Neural cell (in vitro differentiated cells): ENCODE results near the gene CAV3. TPM values are rescaled to one million over a fixed set of nuclear protein-coding genes. Genes with fewer than 3 reads are reported as not detected.

Experiments used
- H2AFZ ChIP-seq: fragments of 200-600, 300-800 bp; sonication (generic), shearing (Covaris generic); 2 replicates; pipeline ENCODE4 v1.6.0; 2014; ENCODE audit warnings: low read depth, mild to moderate bottlenecking, antibody characterized with exemption, low read length, moderate library complexity
- H3F3A ChIP-seq: fragments of 200-600 bp; shearing (Covaris generic); 2 replicates; pipeline ENCODE4 v1.6.1; 2016; ENCODE audit warnings: mild to moderate bottlenecking, moderate library complexity, mixed read lengths, antibody characterized with exemption, low read length; ENCODE audit not compliant: insufficient read depth, poor library complexity, severe bottlenecking
- H3K27ac ChIP-seq: fragments of 200-600, 300-800 bp; sonication (generic), shearing (Covaris generic); 2 replicates; pipeline ENCODE4 v1.5.1; 2014; ENCODE audit warnings: mild to moderate bottlenecking, low read length, moderate library complexity
- H3K27me3 ChIP-seq: fragments of 300-800, 200-600 bp; sonication (generic), shearing (Covaris generic); 2 replicates; pipeline ENCODE4 v1.6.0; 2014; ENCODE audit warnings: mild to moderate bottlenecking, low read depth, low read length, moderate library complexity; ENCODE audit not compliant: insufficient read depth
- H3K36me3 ChIP-seq: fragments of 300-800, 200-600 bp; sonication (generic), shearing (Covaris generic); 2 replicates; pipeline ENCODE4 v1.5.1; 2014; ENCODE audit warnings: mild to moderate bottlenecking, antibody characterized with exemption, low read length, moderate library complexity; ENCODE audit not compliant: insufficient read depth
- H3K4me2 ChIP-seq: fragments of 300-800, 200-600 bp; sonication (generic), shearing (Covaris generic); 2 replicates; pipeline ENCODE4 v1.6.0; 2014; ENCODE audit warnings: mild to moderate bottlenecking, low read length
- H3K4me3 ChIP-seq: fragments of 300-800, 200-600 bp; sonication (generic), shearing (Covaris generic); 2 replicates; pipeline ENCODE4 v1.5.1; 2014; ENCODE audit warnings: mild to moderate bottlenecking, low read length, moderate library complexity
- H3K79me2 ChIP-seq: fragments of 200-600 bp; shearing (Covaris generic); replicated peaks from 2 replicates; pipeline ENCODE4 v1.6.0; 2014; ENCODE audit warnings: mild to moderate bottlenecking, low read length, moderate library complexity; ENCODE audit not compliant: insufficient read depth
- H3K9ac ChIP-seq: fragments of 300-800, 200-600 bp; sonication (generic), shearing (Covaris generic); 2 replicates; pipeline ENCODE4 v1.6.1; 2016; ENCODE audit warnings: mild to moderate bottlenecking, low read length, mixed read lengths
- H3K9me2 ChIP-seq: fragments of 200-600 bp; shearing (Covaris generic); 2 replicates; pipeline ENCODE4 v1.6.1; 2016; ENCODE audit warnings: mild to moderate bottlenecking, low read length, mixed read lengths; ENCODE audit not compliant: insufficient read depth
- H3K9me3 ChIP-seq: fragments of 200-600, 300-800 bp; sonication (generic), shearing (Covaris generic); 2 replicates; pipeline ENCODE4 v1.6.1; 2016; ENCODE audit warnings: mild to moderate bottlenecking, mixed run types, low read length, moderate library complexity, mixed read lengths
- H4K20me1 ChIP-seq: fragments of 200-600 bp; shearing (Covaris generic); 2 replicates; pipeline ENCODE4 v1.6.1; 2016; ENCODE audit warnings: mild to moderate bottlenecking, mixed run types; ENCODE audit not compliant: insufficient read depth
- EP300 ChIP-seq: fragments of 450-650 bp; conservative IDR thresholded peaks from 2 replicates; pipeline ENCODE4 v1.6.1; 2014; ENCODE audit warnings: antibody characterized with exemption, mild to moderate bottlenecking, moderate library complexity; ENCODE audit not compliant: poor library complexity, severe bottlenecking
- EZH2 ChIP-seq: fragments of 200-600, 300-800 bp; shearing (Covaris generic), sonication (generic); IDR thresholded peaks from 2 replicates; pipeline ENCODE4 v1.6.1; 2014; ENCODE audit warnings: antibody characterized with exemption, low read length, borderline replicate concordance, mild to moderate bottlenecking; ENCODE audit not compliant: insufficient read depth, poor library complexity, severe bottlenecking
- MXI1 ChIP-seq: fragments of 450-650 bp; conservative IDR thresholded peaks from 2 replicates; pipeline ENCODE4 v1.6.1; 2014; ENCODE audit warnings: antibody characterized with exemption, mild to moderate bottlenecking; ENCODE audit not compliant: poor library complexity, severe bottlenecking
- POLR2AphosphoS5 ChIP-seq: IDR thresholded peaks from 2 replicates; pipeline ENCODE4 v1.6.1; 2012
- RAD21 ChIP-seq: fragments of 450-650 bp; conservative IDR thresholded peaks from 2 replicates; pipeline ENCODE4 v1.6.1; 2014; ENCODE audit warnings: antibody characterized with exemption, mild to moderate bottlenecking, moderate library complexity
- SMC3 ChIP-seq: fragments of 450-650 bp; conservative IDR thresholded peaks from 2 replicates; pipeline ENCODE4 v1.6.1; 2014; ENCODE audit warnings: antibody characterized with exemption, mild to moderate bottlenecking, moderate library complexity; ENCODE audit not compliant: poor library complexity
- TAF1 ChIP-seq: IDR thresholded peaks from 2 replicates; pipeline ENCODE4 v1.6.1; 2012; ENCODE audit warnings: low read depth
- polyA plus RNA-seq: library from polyadenylated mRNA; depleted of rRNA; stranded (reverse); fragments of >200 nt; gene quantifications from 2 replicates; pipeline ENCODE4 v1.2.3, GENCODE V29; 2014
- TF ChIP-seq, protein P1 (sequence below): IDR thresholded peaks from 2 replicates; pipeline ENCODE4 v1.6.1; 2012; ENCODE audit warnings: borderline replicate concordance
- TF ChIP-seq, protein P2 (sequence below): fragments of 450-650 bp; IDR thresholded peaks from 2 replicates; pipeline ENCODE4 v1.5.1; 2014; ENCODE audit warnings: antibody characterized with exemption, mild to moderate bottlenecking, moderate library complexity; ENCODE audit not compliant: poor library complexity, severe bottlenecking

Gene CAV3
- polyA plus RNA-seq, 1 donor from 2014 or later, result not detected

DNA sequence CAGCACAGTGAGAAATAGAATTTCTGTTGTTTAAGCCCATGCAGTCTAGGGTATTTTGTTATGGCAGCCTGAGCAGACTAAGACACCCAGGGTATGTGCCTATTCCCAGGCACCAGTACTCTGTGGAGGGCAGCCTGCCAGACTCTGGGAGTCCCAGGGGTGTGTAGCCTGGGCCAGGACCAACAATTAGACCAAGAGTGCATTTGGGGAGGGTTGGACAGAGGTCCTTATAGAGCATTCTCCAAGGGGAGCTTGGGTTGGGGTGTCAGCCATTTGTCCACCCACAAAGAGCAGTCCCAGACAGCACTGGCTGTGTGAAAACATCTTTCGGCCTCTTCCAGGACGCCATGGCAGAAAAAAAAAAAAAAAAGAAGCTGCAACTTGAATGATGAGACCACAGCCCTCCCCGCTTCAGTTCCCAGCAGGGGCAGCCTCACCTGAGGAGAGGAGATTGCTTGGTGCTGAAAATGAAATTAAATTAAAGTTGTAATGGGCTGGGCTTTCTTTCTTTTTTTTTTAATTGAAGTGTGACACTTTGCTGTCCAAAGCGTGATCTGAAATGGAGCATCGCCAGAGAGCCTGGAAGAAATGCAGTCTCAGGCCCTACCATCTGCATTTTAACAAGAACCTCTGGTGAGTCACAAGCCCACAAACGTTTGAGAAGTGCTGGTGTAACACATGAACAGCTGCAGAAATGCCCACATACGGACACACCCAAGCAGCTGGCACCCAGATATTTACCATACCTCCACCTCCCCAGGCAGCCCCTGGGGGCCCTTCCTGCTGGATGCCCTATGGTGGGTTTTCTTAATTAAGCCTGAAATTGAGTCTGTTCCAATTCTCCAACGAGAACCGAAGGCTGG, 21.3 kb upstream of the CAV3 start:
- Histone ChIP-seq H3F3A (no peaks in the 10 kb centered on the region), H3K9me2 (no peaks in the 10 kb centered on the region), H4K20me1 (no peaks in the 10 kb centered on the region), H3K4me2 (no peak overlapping the region), H3K9ac (no peak overlapping the region), H3K27me3 (no peaks in the 10 kb centered on the region), H3K36me3 (no peaks in the 10 kb centered on the region), H3K27ac (no peak overlapping the region), H3K79me2 (no peaks in the 10 kb centered on the region), H3K9me3 (no peaks in the 10 kb centered on the region), H3K4me3 (no peak overlapping the region), H2AFZ (no peak overlapping the region)
- no peak for TF ChIP-seq MXI1
- no peak for TF ChIP-seq POLR2AphosphoS5
- no peak for TF ChIP-seq RAD21
- TF ChIP-seq TAF1, result no peak
- no peak for TF ChIP-seq EP300
- TF ChIP-seq SMC3, result no peak

DNA sequence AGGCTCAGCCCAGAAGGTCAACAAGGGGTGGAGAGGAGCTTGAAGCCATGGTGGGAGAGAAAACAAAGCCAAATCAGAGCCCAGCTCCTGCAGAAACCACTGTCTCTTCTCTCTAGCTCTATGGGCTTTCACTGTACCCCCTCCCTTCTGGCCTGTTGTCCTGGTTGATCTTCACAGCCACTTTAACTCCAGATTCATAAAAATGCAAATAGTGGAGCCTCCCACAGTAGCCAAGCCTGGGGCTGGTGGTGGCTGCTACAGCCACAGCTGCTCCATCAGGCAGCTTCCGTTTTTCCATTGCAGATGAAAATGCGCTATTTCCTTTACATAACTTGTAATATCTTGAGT, 20.7 kb upstream of the CAV3 start:
- H3K4me3 ChIP-seq, result no peak overlapping the region
- no peak overlapping the region for H3K9ac ChIP-seq
- no peak overlapping the region for H2AFZ ChIP-seq
- H3K9me3 ChIP-seq, result no peaks in the 10 kb centered on the region
- no peaks in the 10 kb centered on the region for H3K9me2 ChIP-seq
- TF ChIP-seq, protein P1, sequence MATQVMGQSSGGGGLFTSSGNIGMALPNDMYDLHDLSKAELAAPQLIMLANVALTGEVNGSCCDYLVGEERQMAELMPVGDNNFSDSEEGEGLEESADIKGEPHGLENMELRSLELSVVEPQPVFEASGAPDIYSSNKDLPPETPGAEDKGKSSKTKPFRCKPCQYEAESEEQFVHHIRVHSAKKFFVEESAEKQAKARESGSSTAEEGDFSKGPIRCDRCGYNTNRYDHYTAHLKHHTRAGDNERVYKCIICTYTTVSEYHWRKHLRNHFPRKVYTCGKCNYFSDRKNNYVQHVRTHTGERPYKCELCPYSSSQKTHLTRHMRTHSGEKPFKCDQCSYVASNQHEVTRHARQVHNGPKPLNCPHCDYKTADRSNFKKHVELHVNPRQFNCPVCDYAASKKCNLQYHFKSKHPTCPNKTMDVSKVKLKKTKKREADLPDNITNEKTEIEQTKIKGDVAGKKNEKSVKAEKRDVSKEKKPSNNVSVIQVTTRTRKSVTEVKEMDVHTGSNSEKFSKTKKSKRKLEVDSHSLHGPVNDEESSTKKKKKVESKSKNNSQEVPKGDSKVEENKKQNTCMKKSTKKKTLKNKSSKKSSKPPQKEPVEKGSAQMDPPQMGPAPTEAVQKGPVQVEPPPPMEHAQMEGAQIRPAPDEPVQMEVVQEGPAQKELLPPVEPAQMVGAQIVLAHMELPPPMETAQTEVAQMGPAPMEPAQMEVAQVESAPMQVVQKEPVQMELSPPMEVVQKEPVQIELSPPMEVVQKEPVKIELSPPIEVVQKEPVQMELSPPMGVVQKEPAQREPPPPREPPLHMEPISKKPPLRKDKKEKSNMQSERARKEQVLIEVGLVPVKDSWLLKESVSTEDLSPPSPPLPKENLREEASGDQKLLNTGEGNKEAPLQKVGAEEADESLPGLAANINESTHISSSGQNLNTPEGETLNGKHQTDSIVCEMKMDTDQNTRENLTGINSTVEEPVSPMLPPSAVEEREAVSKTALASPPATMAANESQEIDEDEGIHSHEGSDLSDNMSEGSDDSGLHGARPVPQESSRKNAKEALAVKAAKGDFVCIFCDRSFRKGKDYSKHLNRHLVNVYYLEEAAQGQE, result no peak
- TF ChIP-seq, protein P2, sequence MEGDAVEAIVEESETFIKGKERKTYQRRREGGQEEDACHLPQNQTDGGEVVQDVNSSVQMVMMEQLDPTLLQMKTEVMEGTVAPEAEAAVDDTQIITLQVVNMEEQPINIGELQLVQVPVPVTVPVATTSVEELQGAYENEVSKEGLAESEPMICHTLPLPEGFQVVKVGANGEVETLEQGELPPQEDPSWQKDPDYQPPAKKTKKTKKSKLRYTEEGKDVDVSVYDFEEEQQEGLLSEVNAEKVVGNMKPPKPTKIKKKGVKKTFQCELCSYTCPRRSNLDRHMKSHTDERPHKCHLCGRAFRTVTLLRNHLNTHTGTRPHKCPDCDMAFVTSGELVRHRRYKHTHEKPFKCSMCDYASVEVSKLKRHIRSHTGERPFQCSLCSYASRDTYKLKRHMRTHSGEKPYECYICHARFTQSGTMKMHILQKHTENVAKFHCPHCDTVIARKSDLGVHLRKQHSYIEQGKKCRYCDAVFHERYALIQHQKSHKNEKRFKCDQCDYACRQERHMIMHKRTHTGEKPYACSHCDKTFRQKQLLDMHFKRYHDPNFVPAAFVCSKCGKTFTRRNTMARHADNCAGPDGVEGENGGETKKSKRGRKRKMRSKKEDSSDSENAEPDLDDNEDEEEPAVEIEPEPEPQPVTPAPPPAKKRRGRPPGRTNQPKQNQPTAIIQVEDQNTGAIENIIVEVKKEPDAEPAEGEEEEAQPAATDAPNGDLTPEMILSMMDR, result no peak
- no peak for TF ChIP-seq SMC3
- TF ChIP-seq EP300, result no peak
- no peak for TF ChIP-seq EZH2
- TF ChIP-seq POLR2AphosphoS5, result no peak
- no peak for TF ChIP-seq TAF1
- TF ChIP-seq RAD21, result no peak
- TF ChIP-seq MXI1, result no peak
- H3K27me3 ChIP-seq, result no peaks in the 10 kb centered on the region
- H4K20me1 ChIP-seq, result no peaks in the 10 kb centered on the region
- H3K36me3 ChIP-seq, result no peaks in the 10 kb centered on the region
- H3F3A ChIP-seq, result no peaks in the 10 kb centered on the region
- no peak overlapping the region for H3K27ac ChIP-seq
- H3K79me2 ChIP-seq, result no peaks in the 10 kb centered on the region
- H3K4me2 ChIP-seq, result no peak overlapping the region
